Endodermal cell (in vitro differentiated cells): Measurements from ENCODE around the gene ADAMTS16. TPM values are rescaled to one million over a fixed set of nuclear protein-coding genes. Genes with fewer than 3 reads are reported as not detected.

ENCODE experiments used
- DNase-seq: peaks from one replicate; pipeline ENCODE4 v3.0.0-alpha.2; 2017
- H3K27ac ChIP-seq: 2 replicates; pipeline ENCODE4 v1.5.1; 2013; ENCODE audit warnings: mild to moderate bottlenecking, low read depth, low read length, moderate library complexity
- H3K27me3 ChIP-seq: 2 replicates; pipeline ENCODE4 v1.6.1; 2013; ENCODE audit warnings: mild to moderate bottlenecking, low read length, moderate library complexity; ENCODE audit not compliant: insufficient read depth, control insufficient read depth, poor library complexity, severe bottlenecking
- H3K36me3 ChIP-seq: 2 replicates; pipeline ENCODE4 v1.7.0; 2013; ENCODE audit warnings: mild to moderate bottlenecking, low read length, moderate library complexity; ENCODE audit not compliant: control insufficient read depth, insufficient read depth
- H3K4me1 ChIP-seq: one replicate; pipeline ENCODE4 v1.7.0; 2013; ENCODE audit warnings: low read length; ENCODE audit not compliant: control insufficient read depth, insufficient read depth
- H3K4me3 ChIP-seq: 2 replicates; pipeline ENCODE4 v1.5.1; 2013; ENCODE audit warnings: mild to moderate bottlenecking, low read length, moderate library complexity
- H3K9ac ChIP-seq: 2 replicates; pipeline ENCODE4 v1.6.1; 2013; ENCODE audit warnings: mild to moderate bottlenecking, low read length, moderate library complexity; ENCODE audit not compliant: poor library complexity, severe bottlenecking; ENCODE audit errors: extremely low read depth
- H3K9me3 ChIP-seq: 2 replicates; pipeline ENCODE4 v1.6.1; 2013; ENCODE audit warnings: mild to moderate bottlenecking, low read length, moderate library complexity; ENCODE audit not compliant: control insufficient read depth
- H3K27ac Mint-ChIP-seq: 2 replicates; pipeline ENCODE4 v1.8.0; 2020; ENCODE audit warnings: mixed read lengths
- H3K27me3 Mint-ChIP-seq: 2 replicates; pipeline ENCODE4 v1.8.0; 2021; ENCODE audit warnings: mild to moderate bottlenecking, mixed read lengths; ENCODE audit not compliant: insufficient read depth
- H3K36me3 Mint-ChIP-seq: 2 replicates; pipeline ENCODE4 v1.8.0; 2020; ENCODE audit warnings: low read depth, mixed read lengths
- H3K4me1 Mint-ChIP-seq: 2 replicates; pipeline ENCODE4 v1.8.0; 2020; ENCODE audit warnings: mixed read lengths
- H3K4me3 Mint-ChIP-seq: 2 replicates; pipeline ENCODE4 v1.8.0; 2020; ENCODE audit warnings: mild to moderate bottlenecking, moderate library complexity, mixed read lengths
- H3K9me3 Mint-ChIP-seq: 2 replicates; pipeline ENCODE4 v1.8.0; 2020; ENCODE audit warnings: mild to moderate bottlenecking, mixed read lengths
- CTCF ChIP-seq: fragments of 200-600 bp; sonication (generic); conservative IDR thresholded peaks from 2 replicates; pipeline ENCODE4 v1.5.0; 2021; ENCODE audit warnings: antibody characterized with exemption, mild to moderate bottlenecking
- WGBS, 2 experiments: methylation state at CpG; one replicate each; pipeline versions ENCODE4 v1.1.5 to v1.1.7; 2013; ENCODE audit warnings: missing lambda C conversion rate in 2 of 2, mixed read lengths in 1 of 2; ENCODE audit not compliant: insufficient coverage in 1 of 2, insufficient read length in 1 of 2; 5-methylcytosine and 5-hydroxymethylcytosine counted together
- total RNA-seq, 2 donors: library from RNA; stranded (reverse); fragmentation: NEBNext Ultra II Directional in 1 of 2; extraction: Animal tissue kit (Norgen Biotek cat#: 25700) in 1 of 2; gene quantifications; 2 replicates in 1 of 2; 3 replicates in 1 of 2; pipeline ENCODE4 v1.2.1, GENCODE V29; 2021

The ADAMTS16 gene
- total RNA-seq, 2 donors from 2014 or later: 0.77 to 7.4 TPM

- Mint-ChIP-seq H3K4me1 (peaks cover 13% of the 10 kb centered on the region), H3K4me3 (no peak overlapping the region), H3K27me3 (peaks cover 10% of the 10 kb centered on the region), H3K36me3 (peaks cover 20% of the 10 kb centered on the region), H3K27ac (no peak overlapping the region), H3K9me3 (peaks cover 25% of the 10 kb centered on the region)
- H3K9me3 ChIP-seq: peaks cover 33% of the 10 kb centered on the region
- DNase-seq: no peak
- H3K9ac ChIP-seq: no peak overlapping the region
- H3K4me3 ChIP-seq: no peak overlapping the region
- WGBS, 2 experiments: 93 to 95% methylated on average over 8 of the region's 8 CpGs
- H3K4me1 ChIP-seq: no peaks in the 10 kb centered on the region
- H3K36me3 ChIP-seq: no peaks in the 10 kb centered on the region
- no peak overlapping the region for H3K27ac ChIP-seq
- no peaks in the 10 kb centered on the region for H3K27me3 ChIP-seq
- no peak for TF ChIP-seq CTCF
Measured at GRCh38 chr5:5252106-5252505, 112.0 kb downstream of the ADAMTS16 start.

- Mint-ChIP-seq H3K9me3 (peaks cover 25% of the 10 kb centered on the region), H3K4me1 (peaks cover 13% of the 10 kb centered on the region), H3K27me3 (no peaks in the 10 kb centered on the region), H3K4me3 (no peak overlapping the region), H3K36me3 (peaks cover 22% of the 10 kb centered on the region), H3K27ac (no peak overlapping the region)
- Histone ChIP-seq H3K4me1 (no peaks in the 10 kb centered on the region), H3K27me3 (no peaks in the 10 kb centered on the region), H3K9ac (no peak overlapping the region), H3K27ac (no peak overlapping the region), H3K36me3 (no peaks in the 10 kb centered on the region), H3K9me3 (peaks cover 33% of the 10 kb centered on the region), H3K4me3 (no peak overlapping the region)
- no peak for TF ChIP-seq CTCF
- DNase-seq: no peak
- WGBS, 2 experiments: 96% methylated on average over 5 of the region's 5 CpGs
Measured at GRCh38 chr5:5257353-5257752, 117.2 kb downstream of the ADAMTS16 start.

- no peaks in the 10 kb centered on the region for H3K27me3 ChIP-seq
- Mint-ChIP-seq H3K36me3 (peaks cover 24% of the 10 kb centered on the region), H3K27ac (no peak overlapping the region), H3K4me1 (peaks cover 8% of the 10 kb centered on the region), H3K4me3 (no peak overlapping the region), H3K9me3 (peaks cover 21% of the 10 kb centered on the region), H3K27me3 (no peaks in the 10 kb centered on the region)
- H3K9me3 ChIP-seq: peaks cover 33% of the 10 kb centered on the region
- WGBS, 2 experiments: 92 to 100% methylated on average over 1 of the region's 1 CpG
- no peaks in the 10 kb centered on the region for H3K36me3 ChIP-seq
- H3K4me1 ChIP-seq: no peaks in the 10 kb centered on the region
- TF ChIP-seq CTCF: no peak
- no peak overlapping the region for H3K4me3 ChIP-seq
- no peak for DNase-seq
- no peak overlapping the region for H3K27ac ChIP-seq
- no peak overlapping the region for H3K9ac ChIP-seq
Measured at GRCh38 chr5:5258564-5258963, 118.4 kb downstream of the ADAMTS16 start.
